ENCODE measurements around the gene LSM10. TPM values are rescaled to one million over a fixed set of nuclear protein-coding genes. Genes with fewer than 3 reads are reported as not detected.

LSM10 gene
- polyA plus RNA-seq, 4 donors: 25.8 to 33.3 (median 27.6) TPM

- DNase-seq (ENCODE audit: low read depth in 4 of 4, low spot score in 3 of 4): no peak
Observed at GRCh38 chr1:36411674-36412648, 14.3 kb upstream of the LSM10 start.

DNA sequence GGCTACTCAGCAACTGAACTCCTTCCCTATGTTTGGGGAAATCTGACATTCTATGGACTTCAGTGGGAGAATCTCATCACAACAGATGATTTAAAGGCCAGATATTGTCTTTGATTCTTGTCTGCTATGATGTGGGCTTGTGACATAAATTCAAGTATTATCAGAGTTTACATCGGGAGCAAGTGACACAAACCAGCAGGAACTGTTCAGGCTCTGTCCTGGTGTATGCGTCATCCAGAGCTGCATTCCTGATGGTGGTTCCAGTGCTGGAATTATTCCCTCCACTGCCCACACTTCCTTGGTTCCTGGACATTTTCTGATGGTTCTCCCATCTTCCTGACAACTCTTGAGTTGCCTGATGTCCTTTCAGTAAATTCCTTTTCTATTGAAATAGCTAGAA is 10.8 kb upstream of the LSM10 start:
- no peak for DNase-seq (ENCODE audit: low read depth in 4 of 4, low spot score in 3 of 4)

DNA sequence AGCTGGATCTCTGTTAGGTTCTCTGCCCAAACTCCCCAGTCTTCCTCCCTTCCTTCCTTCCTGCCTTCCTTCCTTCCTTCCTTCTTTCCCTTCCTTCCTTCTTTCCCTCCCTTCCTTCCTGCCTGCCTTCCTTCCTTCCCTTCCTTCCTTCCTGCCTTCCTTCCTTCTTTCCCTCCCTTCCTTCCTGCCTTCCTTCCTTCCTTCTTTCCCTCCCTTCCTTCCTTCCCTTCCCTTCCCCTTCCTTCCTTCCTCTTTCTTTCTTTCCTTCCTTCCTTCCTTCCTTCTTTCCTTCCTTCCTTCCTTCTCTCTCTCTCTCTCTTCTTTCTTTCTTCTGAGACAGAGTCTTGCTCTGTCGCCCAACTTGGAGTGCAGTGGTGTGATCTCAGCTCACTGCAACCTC is 8.7 kb upstream of the LSM10 start:
- no peak for DNase-seq (ENCODE audit: low read depth in 4 of 4, low spot score in 3 of 4)

GRCh38 chr1:36402504-36402890 is 4.8 kb upstream of the LSM10 start:
- no peak for DNase-seq (ENCODE audit: low read depth in 4 of 4, low spot score in 3 of 4)

DNA sequence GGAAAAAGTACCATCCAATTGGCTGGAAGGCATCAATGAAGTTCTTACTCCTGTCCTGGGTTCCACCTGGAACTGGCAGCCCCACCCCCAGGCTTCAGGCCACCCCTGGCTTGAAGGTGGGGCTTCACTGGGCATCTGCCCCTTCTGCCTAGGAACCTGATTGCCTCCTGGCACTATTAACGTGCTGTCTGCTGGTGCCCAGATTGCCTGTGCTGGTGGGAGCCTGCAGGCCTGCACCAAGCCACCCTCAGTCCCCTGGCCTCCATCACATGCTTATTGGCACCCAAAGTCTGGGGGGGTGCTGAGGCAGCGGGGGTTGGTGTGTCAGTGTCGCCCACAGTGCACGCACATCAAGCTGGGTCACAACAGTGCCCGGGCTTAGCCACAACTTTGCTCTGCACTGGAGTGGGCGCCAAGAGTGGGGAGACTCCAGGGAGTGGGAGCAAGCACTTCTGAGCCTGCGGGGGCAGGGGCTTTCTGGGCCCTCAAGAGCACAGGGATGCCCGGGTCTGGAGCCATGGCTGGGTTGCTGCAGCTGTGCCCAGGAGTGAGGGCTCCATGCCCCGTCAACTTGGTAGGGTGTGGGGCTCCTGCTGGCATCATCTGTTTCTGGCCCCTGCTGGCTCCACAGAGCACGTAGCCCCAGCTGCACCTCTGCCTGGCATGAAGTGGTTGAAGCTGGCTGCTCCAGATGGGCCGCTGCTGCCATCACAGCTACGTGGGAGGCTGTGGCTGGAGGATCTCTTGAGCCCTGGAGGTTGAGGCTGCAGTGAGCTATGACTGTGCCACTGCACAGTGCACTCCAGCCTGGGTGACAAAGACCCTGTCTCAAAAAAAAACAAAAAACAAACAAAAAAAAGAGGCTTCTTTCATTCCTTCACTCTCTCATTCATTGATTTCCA is 4.1 kb upstream of the LSM10 start:
- no peak for DNase-seq (ENCODE audit: low read depth in 4 of 4, low spot score in 3 of 4)

- no peak for DNase-seq (ENCODE audit: low read depth in 4 of 4, low spot score in 3 of 4)
Observed at GRCh38 chr1:36400825-36401601, 3.3 kb upstream of the LSM10 start.

DNA sequence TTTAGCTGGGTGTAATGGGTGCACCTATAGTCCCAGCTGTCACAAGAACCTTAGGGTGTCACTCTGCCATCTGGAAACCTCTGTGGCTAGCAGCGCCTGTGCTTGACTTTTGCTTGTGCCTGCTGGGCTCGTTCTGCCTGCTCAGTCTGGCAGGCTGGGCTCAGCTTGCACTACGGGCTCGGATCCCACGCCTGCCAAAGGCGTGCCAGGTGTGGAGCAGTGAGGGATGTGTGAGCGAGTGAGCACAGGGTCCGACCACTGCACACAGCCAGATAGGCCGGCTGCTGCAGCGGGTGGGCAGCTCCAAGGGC is 2.8 kb upstream of the LSM10 start:
- DNase-seq (ENCODE audit: low read depth in 4 of 4, low spot score in 3 of 4): no peak

- no peak for DNase-seq (ENCODE audit: low read depth in 4 of 4, low spot score in 3 of 4)
Observed at GRCh38 chr1:36398370-36398977, 766 bp upstream of the LSM10 start.

DNA sequence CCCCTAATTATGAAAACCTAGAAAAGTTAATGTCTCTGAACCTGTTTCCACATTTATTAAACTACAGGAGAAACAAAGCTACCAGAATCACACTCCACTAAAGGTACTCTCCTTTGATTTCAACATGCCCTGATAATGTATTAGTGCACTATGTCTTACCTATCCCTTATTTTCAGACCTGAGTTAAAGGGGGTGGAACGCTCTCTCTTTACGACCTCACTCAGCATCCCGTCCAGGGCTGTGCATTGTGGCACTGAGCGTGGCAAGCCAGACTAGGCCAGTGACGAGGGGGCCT is 678 bp downstream of the LSM10 start:
- DNase-seq (ENCODE audit: low read depth in 4 of 4, low spot score in 3 of 4): no peak

- DNase-seq (ENCODE audit: low read depth in 4 of 4, low spot score in 3 of 4): no peak
Observed at GRCh38 chr1:36396359-36396758, 1.3 kb downstream of the LSM10 start.

DNA sequence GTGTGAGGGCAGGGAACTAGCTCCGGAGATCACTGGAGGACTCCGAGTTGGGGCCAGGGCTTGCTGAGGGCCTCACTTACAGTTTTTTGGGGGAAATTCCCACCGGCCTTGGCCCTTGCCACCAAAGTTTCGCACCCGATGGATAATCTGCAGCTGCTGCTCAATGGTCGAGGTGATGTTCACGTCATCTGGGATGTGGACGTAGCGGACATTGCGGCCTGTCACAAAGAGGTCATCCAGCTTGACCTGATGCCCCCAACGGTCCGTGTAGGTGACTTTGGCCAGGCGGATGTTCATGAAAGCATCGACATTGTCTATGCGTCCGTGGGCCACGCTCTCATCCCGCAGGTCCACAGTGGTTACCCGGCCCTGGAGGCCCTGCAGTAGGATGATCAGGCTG is 4.0 kb downstream of the LSM10 start:
- no peak for DNase-seq (ENCODE audit: low read depth in 4 of 4, low spot score in 3 of 4)

DNA sequence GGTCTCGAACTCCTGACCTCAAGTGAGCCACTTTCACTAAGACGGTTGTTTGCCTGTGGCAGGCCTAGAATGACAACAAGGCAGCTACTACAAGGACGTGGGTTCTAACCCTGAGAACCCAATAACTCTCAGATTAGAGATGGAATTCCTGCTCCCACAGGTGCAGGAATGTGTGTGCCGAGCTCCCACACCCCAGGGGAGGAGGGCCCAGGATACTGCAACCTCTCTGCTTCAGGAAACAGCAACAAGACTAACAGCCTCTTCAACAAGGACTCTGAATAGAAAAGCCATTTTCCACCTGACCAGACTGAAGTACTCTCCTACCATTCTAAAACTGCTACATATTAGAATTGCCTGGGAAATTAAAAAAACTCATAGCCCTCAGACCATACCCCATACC is 4.9 kb downstream of the LSM10 start:
- no peak for DNase-seq (ENCODE audit: low read depth in 4 of 4, low spot score in 3 of 4)

DNA sequence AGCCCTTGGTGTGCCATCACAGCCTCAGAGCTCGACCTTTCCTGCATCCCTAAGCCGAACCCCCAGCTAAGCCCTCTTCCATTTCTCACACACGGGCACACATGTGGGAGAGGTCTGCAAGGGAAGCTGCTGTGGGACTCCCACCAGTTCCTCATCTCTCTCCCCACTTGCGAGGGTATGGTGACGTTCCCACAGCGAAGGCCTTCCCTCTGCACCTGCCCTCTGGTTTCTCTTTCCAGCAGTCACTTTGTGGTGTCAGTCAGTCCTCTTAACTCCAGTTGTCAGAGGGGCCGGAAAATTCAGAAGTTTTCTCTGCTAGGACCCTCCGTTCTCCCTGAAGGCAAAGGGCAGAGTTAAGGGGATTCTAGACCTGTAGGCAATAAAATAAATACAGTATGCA is 6.4 kb downstream of the LSM10 start:
- DNase-seq (ENCODE audit: low read depth in 4 of 4, low spot score in 3 of 4): no peak

DNA sequence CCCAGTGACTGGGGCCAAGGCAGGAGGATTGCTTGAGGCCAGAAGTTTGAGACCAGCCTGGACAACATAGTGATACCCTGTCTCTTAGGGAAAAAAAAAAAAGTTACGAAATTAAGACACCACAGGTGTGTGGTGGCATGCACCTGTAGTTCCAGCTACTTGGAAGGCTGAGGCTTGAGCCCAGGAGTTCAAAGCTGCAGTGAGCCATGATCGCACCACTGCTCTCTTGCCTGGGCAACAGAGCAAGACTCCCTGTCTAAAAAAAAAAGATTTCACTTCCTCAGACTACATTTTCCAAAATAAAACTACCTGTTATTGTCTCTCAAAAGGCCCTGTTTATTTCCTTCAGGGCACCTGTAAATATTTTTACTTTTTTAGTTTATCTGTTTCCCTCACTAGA is 7.3 kb downstream of the LSM10 start:
- no peak for DNase-seq (ENCODE audit: low read depth in 4 of 4, low spot score in 3 of 4)

GRCh38 chr1:36389999-36390398 is 7.7 kb downstream of the LSM10 start:
- DNase-seq (ENCODE audit: low read depth in 4 of 4, low spot score in 3 of 4): no peak

- DNase-seq (ENCODE audit: low read depth in 4 of 4, low spot score in 3 of 4): no peak
Observed at GRCh38 chr1:36389261-36389660, 8.4 kb downstream of the LSM10 start.

- no peak for DNase-seq (ENCODE audit: low read depth in 4 of 4, low spot score in 3 of 4)
Observed at GRCh38 chr1:36387141-36387949, 10.4 kb downstream of the LSM10 start.

DNA sequence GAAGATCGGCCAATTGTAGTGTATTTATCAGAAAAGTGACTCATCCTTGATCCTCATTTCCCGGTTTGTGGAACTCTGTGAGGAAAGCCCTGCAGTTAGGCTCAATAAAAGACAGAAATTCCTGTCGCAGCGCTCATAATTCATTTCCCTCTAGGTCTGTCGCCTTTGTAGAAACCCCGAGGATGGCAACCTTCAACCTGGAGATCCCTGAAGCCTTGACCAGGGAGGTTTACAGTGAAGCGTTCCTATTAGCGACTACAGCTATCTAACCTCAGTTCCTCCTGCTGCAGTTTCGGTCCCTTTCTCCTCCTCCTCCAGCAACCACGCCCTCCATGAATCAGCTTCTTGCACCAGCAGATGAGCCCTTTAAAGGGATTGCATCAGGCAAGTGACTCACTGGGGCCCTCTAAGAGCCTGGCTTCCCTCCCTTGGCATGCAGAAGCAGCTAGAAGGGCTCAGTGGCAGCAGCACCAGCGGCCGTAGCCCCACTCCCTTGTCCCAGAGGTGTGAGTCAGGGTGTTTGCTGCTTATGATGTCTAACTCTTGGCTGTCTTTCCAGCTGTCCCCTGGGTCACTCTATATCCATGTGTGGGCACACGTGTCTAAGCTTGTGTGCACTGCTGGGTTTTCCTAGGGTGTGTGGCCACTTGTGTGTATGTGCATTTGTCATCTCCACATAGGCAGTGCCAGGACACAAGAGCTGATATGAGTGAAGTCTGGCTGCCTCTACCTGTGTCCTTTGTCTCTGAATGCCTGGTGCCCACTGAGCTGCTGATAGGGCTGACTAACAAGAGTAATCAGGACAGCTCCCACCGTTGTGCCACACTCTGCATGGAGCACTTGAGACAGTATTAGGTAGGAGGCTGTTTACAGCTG is 11.2 kb downstream of the LSM10 start:
- no peak for DNase-seq (ENCODE audit: low read depth in 4 of 4, low spot score in 3 of 4)

Data from right renal pelvis (tissue), 4 donors.